Prostate gland (tissue), 2 donors: ENCODE data around the gene FAM204A.

Source experiments
- POLR2A ChIP-seq: fragments of 450-650 bp; IDR thresholded peaks from one replicate; pipeline ENCODE4 v1.6.1; 2016; ENCODE audit warnings: antibody characterized with exemption, mild to moderate bottlenecking
- POLR2AphosphoS5 ChIP-seq: sonication (generic); formaldehyde crosslinking; IDR thresholded peaks from one replicate; pipeline ENCODE4 v1.6.1; 2017; ENCODE audit warnings: antibody characterized with exemption
- TF ChIP-seq, protein P1 (sequence below), 4 experiments: fragments of 200-600 bp in 2 of 4; fragments of 450-650 bp in 2 of 4; sonication (generic) in 2 of 4; IDR thresholded peaks; 1 replicate in 3 of 4; 2 replicates in 1 of 4; pipeline ENCODE4 v1.5.1; 2016 to 2019; ENCODE audit warnings: antibody characterized with exemption in 4 of 4, mild to moderate bottlenecking in 2 of 4, moderate library complexity in 2 of 4

- TF ChIP-seq, protein P1, sequence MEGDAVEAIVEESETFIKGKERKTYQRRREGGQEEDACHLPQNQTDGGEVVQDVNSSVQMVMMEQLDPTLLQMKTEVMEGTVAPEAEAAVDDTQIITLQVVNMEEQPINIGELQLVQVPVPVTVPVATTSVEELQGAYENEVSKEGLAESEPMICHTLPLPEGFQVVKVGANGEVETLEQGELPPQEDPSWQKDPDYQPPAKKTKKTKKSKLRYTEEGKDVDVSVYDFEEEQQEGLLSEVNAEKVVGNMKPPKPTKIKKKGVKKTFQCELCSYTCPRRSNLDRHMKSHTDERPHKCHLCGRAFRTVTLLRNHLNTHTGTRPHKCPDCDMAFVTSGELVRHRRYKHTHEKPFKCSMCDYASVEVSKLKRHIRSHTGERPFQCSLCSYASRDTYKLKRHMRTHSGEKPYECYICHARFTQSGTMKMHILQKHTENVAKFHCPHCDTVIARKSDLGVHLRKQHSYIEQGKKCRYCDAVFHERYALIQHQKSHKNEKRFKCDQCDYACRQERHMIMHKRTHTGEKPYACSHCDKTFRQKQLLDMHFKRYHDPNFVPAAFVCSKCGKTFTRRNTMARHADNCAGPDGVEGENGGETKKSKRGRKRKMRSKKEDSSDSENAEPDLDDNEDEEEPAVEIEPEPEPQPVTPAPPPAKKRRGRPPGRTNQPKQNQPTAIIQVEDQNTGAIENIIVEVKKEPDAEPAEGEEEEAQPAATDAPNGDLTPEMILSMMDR (IDR thresholded peaks at IDR 0.05), result no peak
- no peak for TF ChIP-seq POLR2A
- no peak for TF ChIP-seq POLR2AphosphoS5
These were observed 64.3 kb downstream of the FAM204A start for GRCh38 chr10:118277871-118278270.
